ENCODE results near the gene KCNMA1.

KCNMA1 gene

GRCh38 chr10:77494756-77495541 is 142.7 kb downstream of the KCNMA1 start:
- peak; percentile 92 for DNase-seq (ENCODE audit: low read depth)
- no peak overlapping the region for H3K4me3 ChIP-seq (ENCODE audit: low read depth, low read length)
- no peak for TF ChIP-seq CTCF (IDR thresholded peaks at IDR 0.05; ENCODE audit: control insufficient read depth, extremely low read depth, insufficient read depth)

GRCh38 chr10:77494327-77494726 is 143.3 kb downstream of the KCNMA1 start:
- no peak for DNase-seq (ENCODE audit: low read depth)
- peak; percentile 48 for TF ChIP-seq CTCF (IDR thresholded peaks at IDR 0.05; ENCODE audit: control insufficient read depth, extremely low read depth, insufficient read depth)
- H3K4me3 ChIP-seq (ENCODE audit: low read depth, low read length), result no peak overlapping the region

GRCh38 chr10:77493851-77494261 is 143.8 kb downstream of the KCNMA1 start:
- DNase-seq (ENCODE audit: low read depth), result no peak
- H3K4me3 ChIP-seq (ENCODE audit: low read depth, low read length), result no peak overlapping the region
- no peak for TF ChIP-seq CTCF (IDR thresholded peaks at IDR 0.05; ENCODE audit: control insufficient read depth, extremely low read depth, insufficient read depth)

GRCh38 chr10:77493239-77493806 is 144.3 kb downstream of the KCNMA1 start:
- DNase-seq (ENCODE audit: low read depth), result no peak
- TF ChIP-seq CTCF (IDR thresholded peaks at IDR 0.05; ENCODE audit: control insufficient read depth, extremely low read depth, insufficient read depth), result no peak
- no peak overlapping the region for H3K4me3 ChIP-seq (ENCODE audit: low read depth, low read length)

GRCh38 chr10:77492368-77492994 is 145.1 kb downstream of the KCNMA1 start:
- TF ChIP-seq CTCF (IDR thresholded peaks at IDR 0.05; ENCODE audit: control insufficient read depth, extremely low read depth, insufficient read depth), result no peak
- H3K4me3 ChIP-seq (ENCODE audit: low read depth, low read length), result no peak overlapping the region
- DNase-seq (ENCODE audit: low read depth), result no peak

GRCh38 chr10:77490534-77491314 is 146.9 kb downstream of the KCNMA1 start:
- no peak for TF ChIP-seq CTCF (IDR thresholded peaks at IDR 0.05; ENCODE audit: control insufficient read depth, extremely low read depth, insufficient read depth)
- DNase-seq (ENCODE audit: low read depth), result no peak
- H3K4me3 ChIP-seq (ENCODE audit: low read depth, low read length), result no peak overlapping the region

Data from LNCaP clone FGC (cell line).